GM21390 (cell line): Measurements from ENCODE around the gene RBKS.

Source experiments
- ATAC-seq: cut with Tn5 transposase; IDR thresholded peaks from one replicate; pipeline ENCODE4 v1.9.1; 2021; ENCODE audit not compliant: unreplicated experiment

Gene RBKS

DNA sequence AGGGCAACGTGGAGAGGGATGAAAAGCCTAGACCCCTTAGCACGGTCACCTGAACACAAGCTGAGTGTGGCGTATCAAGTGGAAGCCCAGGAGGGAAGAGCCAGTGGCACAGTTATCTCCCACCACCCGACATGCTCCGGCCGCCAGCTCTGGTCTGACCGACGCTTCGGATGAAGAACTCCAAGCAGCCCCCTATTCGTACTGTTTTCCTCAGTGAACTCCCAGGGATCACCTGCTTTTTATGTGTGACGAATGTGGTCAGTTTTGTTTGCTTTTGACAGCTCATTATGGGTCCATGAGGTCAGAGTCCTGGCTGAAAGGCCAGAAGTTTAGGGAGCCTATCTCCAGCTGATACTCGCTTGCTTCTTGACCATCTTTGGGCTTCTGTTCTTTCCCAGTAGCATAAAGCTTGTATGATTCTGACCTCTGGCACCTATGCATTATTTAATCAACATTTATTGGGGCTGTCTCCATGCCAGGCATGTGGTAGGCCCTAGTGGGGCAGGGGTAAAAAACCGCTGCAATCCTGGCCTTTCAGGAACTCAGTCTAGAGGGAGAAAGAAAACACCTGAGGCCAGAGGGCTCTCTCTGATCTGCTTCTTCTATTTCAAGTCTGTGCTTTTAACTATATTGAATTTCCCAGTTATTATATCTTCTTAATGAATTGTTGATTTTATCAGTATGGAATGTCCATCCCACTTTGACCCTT, 151.7 kb downstream of the RBKS start:
- no peak for ATAC-seq

DNA sequence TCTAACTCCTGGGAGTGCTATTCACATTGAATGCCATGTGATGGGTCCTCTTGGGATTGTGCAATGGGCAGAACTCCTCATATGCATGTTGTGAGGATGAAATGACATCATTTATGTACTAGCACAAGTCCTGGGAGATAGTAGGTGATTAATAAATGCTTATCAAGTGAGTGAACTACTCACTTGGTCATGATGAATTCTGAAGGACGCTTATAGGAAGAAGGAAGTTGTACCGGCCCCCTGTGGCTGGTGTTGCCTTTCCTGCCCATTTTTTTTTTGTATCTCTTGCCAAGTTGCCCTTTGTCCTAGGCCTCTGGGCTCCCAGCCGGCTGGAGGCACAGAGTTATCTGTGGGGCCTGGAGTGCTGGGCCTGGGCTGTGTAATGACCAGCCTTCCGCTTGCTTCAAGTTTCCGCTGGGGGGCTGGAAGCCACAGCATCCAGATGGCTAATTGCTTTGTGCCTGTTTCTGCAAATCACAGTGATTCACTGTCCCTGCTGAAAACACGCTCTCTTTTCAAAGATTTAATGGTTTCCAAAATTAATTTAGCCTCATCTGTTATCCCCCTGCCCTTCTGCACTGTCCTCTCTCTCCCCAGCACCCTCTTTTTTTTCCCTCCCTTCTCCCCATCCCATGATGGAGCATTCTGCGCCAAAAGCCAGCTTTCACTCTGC, 152.4 kb downstream of the RBKS start:
- no peak for ATAC-seq

DNA sequence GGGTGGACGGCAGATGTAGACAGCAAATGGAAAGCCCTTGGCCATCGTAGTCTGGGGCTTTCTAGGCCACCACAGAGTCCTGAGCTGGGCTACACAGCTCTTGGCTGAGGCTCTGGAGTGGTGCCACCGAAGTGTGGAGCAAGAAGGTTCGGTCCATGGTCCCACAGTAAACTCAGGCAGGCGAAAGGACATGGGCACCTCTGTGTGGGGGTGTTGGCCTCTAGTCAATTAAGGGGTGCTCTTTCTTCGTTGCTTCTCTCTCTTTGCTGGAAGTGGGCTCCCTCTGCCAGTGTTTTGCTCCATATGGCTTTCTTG, 153.3 kb downstream of the RBKS start:
- no peak for ATAC-seq

DNA sequence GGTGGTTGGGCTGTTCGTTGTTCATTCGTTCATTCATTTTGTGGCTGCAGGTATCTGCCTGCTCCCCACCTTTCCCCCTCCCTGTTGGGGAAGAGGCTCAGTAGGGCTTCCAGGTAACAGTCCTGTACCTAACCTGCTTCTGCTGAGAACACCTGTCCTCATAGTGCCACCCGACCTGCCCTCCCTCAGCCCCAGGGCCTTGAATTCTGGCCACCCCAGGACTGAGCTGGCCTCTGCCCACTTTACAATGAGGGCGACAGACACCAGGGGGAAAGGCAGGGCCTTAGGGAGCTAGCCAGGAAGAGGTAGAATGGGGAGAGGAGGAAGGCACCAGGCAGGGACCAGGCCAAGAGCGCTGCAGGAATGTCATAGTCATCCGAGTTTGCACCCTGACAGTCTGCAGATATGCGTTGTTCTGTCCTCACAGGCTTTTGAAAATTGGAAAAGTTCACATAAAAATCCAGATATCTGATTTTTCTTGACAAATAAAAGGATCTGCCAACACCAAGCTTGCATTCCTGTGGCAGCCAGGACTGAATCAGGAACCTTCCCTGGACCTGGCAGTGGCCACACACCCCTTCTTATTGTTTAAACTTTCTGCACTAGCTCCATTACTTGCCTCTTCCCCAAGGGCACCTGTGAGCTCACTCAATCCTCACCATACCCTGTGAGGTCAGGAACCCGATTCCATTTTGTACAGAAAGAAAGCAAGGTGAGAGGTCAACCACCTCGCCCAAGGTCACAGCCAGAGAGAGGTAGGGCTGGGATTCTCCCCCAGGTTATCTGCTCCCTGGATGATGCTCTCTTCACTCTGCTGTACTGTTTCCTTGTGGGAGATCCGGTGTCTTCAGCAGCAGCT, 153.9 kb downstream of the RBKS start:
- no peak for ATAC-seq

DNA sequence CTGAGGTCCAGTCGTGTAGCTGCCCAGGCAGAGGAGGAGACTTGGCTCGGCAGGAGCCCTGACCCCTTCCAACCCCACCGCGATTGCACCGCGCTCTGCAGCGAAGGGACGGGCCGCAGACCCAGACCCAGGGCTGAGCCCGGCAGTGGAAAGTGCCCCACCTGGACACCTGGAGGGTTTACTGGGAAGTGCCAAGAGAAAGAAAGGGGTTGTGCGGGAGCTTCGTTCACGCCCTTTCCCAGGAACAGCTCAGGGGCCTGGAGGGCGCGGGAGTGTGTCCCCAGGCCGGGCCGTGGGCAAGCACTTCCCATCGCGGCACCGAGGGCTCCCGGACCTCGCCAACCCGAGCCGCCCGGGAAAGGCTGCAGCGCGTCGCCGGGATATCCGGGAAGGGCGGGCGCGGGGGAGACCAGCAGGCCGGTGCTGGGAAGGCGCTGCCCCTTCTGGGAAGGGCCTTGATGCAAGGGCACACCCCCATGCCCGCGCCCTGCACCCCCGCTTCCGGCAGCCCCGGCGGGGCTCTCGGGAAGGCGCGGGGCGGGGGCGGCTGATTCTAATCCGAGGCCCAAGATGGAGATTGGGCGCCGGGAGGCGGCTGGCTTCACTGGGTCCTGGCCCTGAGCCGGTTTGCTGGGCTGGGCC, 154.8 kb downstream of the RBKS start:
- no peak for ATAC-seq

DNA sequence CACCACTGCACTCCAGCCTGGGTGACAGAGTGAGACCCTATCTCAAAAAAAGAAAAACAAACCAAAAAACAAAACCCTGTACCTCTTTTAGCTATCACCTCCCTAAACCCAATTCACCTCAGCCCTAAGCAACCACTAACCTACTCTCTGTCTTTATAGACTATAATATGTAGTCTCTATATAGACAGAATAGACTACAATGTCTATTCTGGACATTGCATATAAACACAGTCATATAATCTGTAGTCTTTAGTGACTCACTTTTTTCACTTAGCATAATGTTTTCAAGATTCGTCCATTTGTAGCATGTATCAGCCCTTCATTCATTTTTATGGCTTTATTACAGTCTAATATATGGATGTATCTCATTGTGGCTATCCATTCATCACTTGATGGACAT, 155.9 kb downstream of the RBKS start:
- no peak for ATAC-seq
